H9 (cell line): ENCODE measurements around the gene RBFOX1. TPM values are rescaled to one million over a fixed set of nuclear protein-coding genes. Genes with fewer than 3 reads are reported as not detected.

Experiments
- DNase-seq: peaks from one replicate; pipeline ENCODE4 v3.0.0-alpha.2; 2017
- H2AFZ ChIP-seq: one replicate; pipeline ENCODE4 v1.6.1; 2013; ENCODE audit warnings: mild to moderate bottlenecking, low read length, control low read depth, moderate library complexity
- H2AK5ac ChIP-seq: 2 replicates; pipeline ENCODE4 v1.6.1; 2013; ENCODE audit warnings: low read length, control low read depth, mixed read lengths; ENCODE audit not compliant: insufficient read length
- H2BK120ac ChIP-seq: one replicate; pipeline ENCODE4 v1.6.1; 2013; ENCODE audit warnings: low read depth, mild to moderate bottlenecking, low read length, control low read depth, inconsistent platforms; ENCODE audit not compliant: poor library complexity, severe bottlenecking
- H2BK12ac ChIP-seq: 2 replicates; pipeline ENCODE4 v1.6.1; 2013; ENCODE audit warnings: low read length, control low read depth, mixed read lengths, low read depth; ENCODE audit not compliant: insufficient read length
- H2BK15ac ChIP-seq: 2 replicates; pipeline ENCODE4 v1.6.1; 2013; ENCODE audit warnings: low read depth, low read length, control low read depth
- H2BK20ac ChIP-seq: one replicate; pipeline ENCODE4 v1.6.1; 2013; ENCODE audit warnings: low read depth, mild to moderate bottlenecking, low read length, control low read depth, inconsistent platforms; ENCODE audit not compliant: poor library complexity, severe bottlenecking
- H2BK5ac ChIP-seq: 2 replicates; pipeline ENCODE4 v1.6.1; 2013; ENCODE audit warnings: low read length, control low read depth, mixed read lengths; ENCODE audit not compliant: insufficient read length
- H3K14ac ChIP-seq: 2 replicates; pipeline ENCODE4 v1.6.1; 2013; ENCODE audit warnings: low read length, control low read depth; ENCODE audit not compliant: insufficient read depth
- H3K18ac ChIP-seq: 2 replicates; pipeline ENCODE4 v1.6.1; 2013; ENCODE audit warnings: low read depth, mild to moderate bottlenecking, mixed read lengths, low read length, control low read depth; ENCODE audit not compliant: insufficient read length
- H3K23ac ChIP-seq: 2 replicates; pipeline ENCODE4 v1.6.1; 2013; ENCODE audit warnings: low read length, control low read depth, mixed read lengths, low read depth; ENCODE audit not compliant: insufficient read length
- H3K23me2 ChIP-seq: 2 replicates; pipeline ENCODE4 v1.6.1; 2013; ENCODE audit warnings: low read depth, mild to moderate bottlenecking, mixed read lengths, low read length, control low read depth; ENCODE audit not compliant: insufficient read length, poor library complexity, severe bottlenecking
- H3K27ac ChIP-seq: 2 replicates; pipeline ENCODE4 v1.5.1; 2013; ENCODE audit warnings: low read length, control low read depth, mixed read lengths, low read depth; ENCODE audit not compliant: insufficient read length
- H3K27me3 ChIP-seq: 2 replicates; pipeline ENCODE4 v1.6.1; 2013; ENCODE audit warnings: low read length, control low read depth, inconsistent platforms; ENCODE audit not compliant: insufficient read depth
- H3K4ac ChIP-seq: 2 replicates; pipeline ENCODE4 v1.6.1; 2013; ENCODE audit warnings: low read depth, mild to moderate bottlenecking, control low read depth, inconsistent platforms, low read length, moderate library complexity
- H3K4me1 ChIP-seq: 2 replicates; pipeline ENCODE4 v1.6.1; 2013; ENCODE audit warnings: low read length, control low read depth, inconsistent platforms; ENCODE audit not compliant: insufficient read depth
- H3K4me2 ChIP-seq: 2 replicates; pipeline ENCODE4 v1.6.1; 2013; ENCODE audit warnings: low read length, control low read depth, mixed read lengths; ENCODE audit not compliant: insufficient read length, insufficient read depth
- H3K56ac ChIP-seq: 2 replicates; pipeline ENCODE4 v1.6.1; 2013; ENCODE audit warnings: low read depth, mild to moderate bottlenecking, mixed read lengths, low read length, control low read depth; ENCODE audit not compliant: insufficient read length
- H3K79me1 ChIP-seq: 2 replicates; pipeline ENCODE4 v1.6.1; 2013; ENCODE audit warnings: low read depth, mild to moderate bottlenecking, moderate library complexity, low read length, control low read depth, inconsistent platforms; ENCODE audit not compliant: insufficient read depth, poor library complexity, severe bottlenecking
- H3K79me2 ChIP-seq: 2 replicates; pipeline ENCODE4 v1.6.1; 2013; ENCODE audit warnings: low read length, control low read depth, inconsistent platforms; ENCODE audit not compliant: insufficient read depth
- H3K9ac ChIP-seq: 2 replicates; pipeline ENCODE4 v1.6.1; 2013; ENCODE audit warnings: low read length, control low read depth, mixed read lengths; ENCODE audit not compliant: insufficient read length; ENCODE audit errors: extremely low read depth
- H3K9me3 ChIP-seq: one replicate; pipeline ENCODE4 v1.6.1; 2013; ENCODE audit warnings: low read depth, low read length, inconsistent platforms; ENCODE audit not compliant: control insufficient read depth
- H3T11ph ChIP-seq: one replicate; pipeline ENCODE4 v1.6.1; 2013; ENCODE audit warnings: mild to moderate bottlenecking, low read length, control low read depth, inconsistent platforms
- H4K20me1 ChIP-seq: one replicate; pipeline ENCODE4 v1.6.1; 2013; ENCODE audit not compliant: control insufficient read depth, insufficient read length, insufficient read depth
- H4K5ac ChIP-seq: 2 replicates; pipeline ENCODE4 v1.6.1; 2013; ENCODE audit warnings: low read depth, mild to moderate bottlenecking, mixed read lengths, low read length, control low read depth; ENCODE audit not compliant: insufficient read length
- H4K8ac ChIP-seq: replicated peaks from 2 replicates; pipeline ENCODE4 v1.6.1; 2013; ENCODE audit warnings: low read length, control low read depth, mixed read lengths, low read depth; ENCODE audit not compliant: insufficient read length
- H4K91ac ChIP-seq: 2 replicates; pipeline ENCODE4 v1.6.1; 2013; ENCODE audit warnings: low read depth, mild to moderate bottlenecking, moderate library complexity, mixed read lengths, low read length, control low read depth; ENCODE audit not compliant: insufficient read length
- H3K27ac Mint-ChIP-seq, 3 experiments: 2 replicates in 2 of 3; 3 replicates in 1 of 3; pipeline ENCODE4 v1.8.0; 2020 to 2021; ENCODE audit warnings: mixed read lengths in 3 of 3, mild to moderate bottlenecking in 1 of 3, moderate library complexity in 1 of 3
- H3K27me3 Mint-ChIP-seq: 2 replicates; pipeline ENCODE4 v1.8.0; 2021; ENCODE audit warnings: low read depth, mild to moderate bottlenecking, moderate library complexity, mixed read lengths
- H3K36me3 Mint-ChIP-seq, 3 experiments: 2 replicates in 2 of 3; 3 replicates in 1 of 3; pipeline ENCODE4 v1.8.0; 2020 to 2021; ENCODE audit warnings: low read depth in 3 of 3, mixed read lengths in 3 of 3; ENCODE audit not compliant: insufficient read depth in 1 of 3
- H3K4me1 Mint-ChIP-seq, 2 experiments: 2 replicates each; pipeline ENCODE4 v1.8.0; 2020; ENCODE audit warnings: mixed read lengths in 2 of 2
- H3K4me3 Mint-ChIP-seq, 2 experiments: 2 replicates in 1 of 2; 3 replicates in 1 of 2; pipeline ENCODE4 v1.8.0; 2020 to 2021; ENCODE audit warnings: mild to moderate bottlenecking in 2 of 2, mixed read lengths in 2 of 2, moderate library complexity in 1 of 2
- H3K9me3 Mint-ChIP-seq, 2 experiments: 2 replicates in 1 of 2; 3 replicates in 1 of 2; pipeline ENCODE4 v1.8.0; 2020; ENCODE audit warnings: mild to moderate bottlenecking in 2 of 2, mixed read lengths in 2 of 2, moderate library complexity in 1 of 2
- CTCF ChIP-seq: fragments of 200-600 bp; sonication (generic); conservative IDR thresholded peaks from 3 replicates; pipeline ENCODE4 v1.8.0; 2021; ENCODE audit warnings: antibody characterized with exemption, mild to moderate bottlenecking
- WGBS: extraction: QIAGEN DNeasy Blood & Tissue Kit; methylation state at CpG from one replicate; pipeline ENCODE4 v1.1.7; 2013; ENCODE audit warnings: missing lambda C conversion rate, low lambda C conversion rate, mixed read lengths; ENCODE audit not compliant: insufficient read length; ENCODE audit errors: extremely low coverage; 5-methylcytosine and 5-hydroxymethylcytosine counted together
- total RNA-seq: library from RNA; stranded (reverse); gene quantifications from 2 replicates; pipeline ENCODE4 v1.2.1, GENCODE V29; 2021

The RBFOX1 gene
- total RNA-seq, 1 experiment from 2014 or later: 2.0 TPM

DNA sequence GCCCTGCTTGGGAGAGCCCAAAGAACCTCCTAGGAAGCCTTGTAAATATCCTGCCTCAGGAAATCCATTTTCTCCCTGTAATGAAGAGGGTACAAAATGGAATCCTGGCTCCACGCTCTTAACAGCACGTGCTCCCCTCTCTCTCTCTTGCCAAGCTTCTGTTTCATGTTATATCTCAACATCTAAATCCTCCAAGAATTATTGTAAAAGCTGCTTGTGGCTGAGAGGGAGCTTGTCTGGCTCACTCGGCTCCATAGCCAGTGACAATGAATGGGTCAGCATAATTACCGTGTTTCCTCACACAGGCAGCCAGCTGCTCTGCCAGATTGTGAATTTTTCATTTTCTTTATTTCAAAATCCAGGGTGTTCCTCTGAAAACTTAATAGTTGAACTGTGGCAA lies 317.8 kb downstream of the RBFOX1 start:
- Histone ChIP-seq H3K14ac (no peak overlapping the region), H3K18ac (peak overlapping the region; percentile 42), H4K20me1 (no peaks in the 10 kb centered on the region), H2AK5ac (no peak overlapping the region), H3K9ac (no peak overlapping the region), H4K5ac (no peak overlapping the region), H3K56ac (no peak overlapping the region), H3K23ac (no peak overlapping the region), H3K27me3 (no peaks in the 10 kb centered on the region), H3K79me2 (no peaks in the 10 kb centered on the region), H2BK120ac (no peak overlapping the region), H3K4me1 (peaks cover 6% of the 10 kb centered on the region; the same call in 1 of the 2 replicates), H2BK15ac (no peak overlapping the region), H4K91ac (no peak overlapping the region), H2BK5ac (no peak overlapping the region), H3K4ac (no peak overlapping the region), H3K9me3 (no peaks in the 10 kb centered on the region), H4K8ac (no peak overlapping the region), H2AFZ (no peak overlapping the region), H2BK20ac (no peak overlapping the region), H3K23me2 (no peaks in the 10 kb centered on the region), H3K27ac (no peak overlapping the region), H2BK12ac (no peak overlapping the region), H3T11ph (no peak overlapping the region), H3K4me2 (no peak overlapping the region), H3K79me1 (no peaks in the 10 kb centered on the region)
- H3K27me3 Mint-ChIP-seq: no peaks in the 10 kb centered on the region
- no peaks in the 10 kb centered on the region for H3K9me3 Mint-ChIP-seq
- TF ChIP-seq CTCF: no peak
- no peaks in the 10 kb centered on the region for H3K36me3 Mint-ChIP-seq
- H3K4me3 Mint-ChIP-seq: no peak overlapping the region
- peaks cover 23 to 31% of the 10 kb centered on the region in 2 experiments for H3K4me1 Mint-ChIP-seq
- WGBS: no CpG with 5 or more reads among the region's 4 CpGs
- peak overlapping the region in 1 of 3 experiments; percentile 65; a peak in 2 of 7 replicates for H3K27ac Mint-ChIP-seq
- no peak for DNase-seq
